ENCODE results near the gene VMP1.

- TF ChIP-seq CTCF (IDR thresholded peaks at IDR 0.05) (no peak), POLR2A (IDR thresholded peaks at IDR 0.05) (no peak)
These were observed 29.9 kb downstream of the VMP1 start for GRCh38 chr17:59737324-59737723.
